GM12872 (cell line): ENCODE results near the gene AFF4.

Experiments used
- TF ChIP-seq, protein P1 (sequence below): IDR thresholded peaks from 3 replicates; pipeline ENCODE4 v1.5.1; 2011; ENCODE audit warnings: low read depth, mild to moderate bottlenecking, low read length, moderate library complexity; ENCODE audit not compliant: insufficient read depth

The AFF4 gene

DNA sequence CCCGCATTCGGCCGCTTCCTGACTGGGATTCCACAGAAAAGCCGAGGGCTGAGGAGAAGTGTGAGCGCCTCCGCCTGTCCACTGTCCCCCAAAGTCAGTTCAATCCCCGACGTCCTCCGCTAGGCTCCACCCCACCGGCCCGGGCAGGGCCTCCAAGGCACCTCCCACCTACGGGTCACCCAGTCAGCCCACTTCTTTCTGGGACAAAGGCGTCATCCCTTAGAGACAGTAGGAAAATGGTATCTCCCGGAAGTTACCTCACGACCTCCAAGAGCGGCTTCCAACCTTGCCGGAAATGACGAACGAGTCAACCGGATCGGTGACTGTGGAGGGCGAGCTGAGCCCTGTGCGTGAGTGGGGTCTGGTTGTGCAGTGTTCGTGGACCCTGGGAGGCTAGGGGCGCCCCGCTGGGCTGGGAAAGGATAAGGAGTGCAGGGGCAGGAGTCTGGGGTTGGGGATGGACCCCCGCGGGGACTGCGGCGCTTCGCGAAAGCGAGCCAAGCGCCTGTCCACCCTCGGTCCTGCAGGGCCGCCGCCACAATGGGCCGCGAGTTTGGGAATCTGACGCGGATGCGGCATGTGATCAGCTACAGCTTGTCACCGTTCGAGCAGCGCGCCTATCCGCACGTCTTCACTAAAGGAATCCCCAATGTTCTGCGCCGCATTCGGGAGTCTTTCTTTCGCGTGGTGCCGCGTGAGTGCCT lies 96.9 kb downstream of the AFF4 start, which contains the start of the genes GDF9 and UQCRQ:
Gene GDF9, minus strand, starts transcription at position 128 of the 704 bp plus-strand sequence. CDS start 1,936 bp downstream, outside the sequence.
Gene UQCRQ, plus strand, starts transcription at position 301 of the 704 bp plus-strand sequence. Its CDS starts 240 bp downstream, at position 541.
- TF ChIP-seq, protein P1, sequence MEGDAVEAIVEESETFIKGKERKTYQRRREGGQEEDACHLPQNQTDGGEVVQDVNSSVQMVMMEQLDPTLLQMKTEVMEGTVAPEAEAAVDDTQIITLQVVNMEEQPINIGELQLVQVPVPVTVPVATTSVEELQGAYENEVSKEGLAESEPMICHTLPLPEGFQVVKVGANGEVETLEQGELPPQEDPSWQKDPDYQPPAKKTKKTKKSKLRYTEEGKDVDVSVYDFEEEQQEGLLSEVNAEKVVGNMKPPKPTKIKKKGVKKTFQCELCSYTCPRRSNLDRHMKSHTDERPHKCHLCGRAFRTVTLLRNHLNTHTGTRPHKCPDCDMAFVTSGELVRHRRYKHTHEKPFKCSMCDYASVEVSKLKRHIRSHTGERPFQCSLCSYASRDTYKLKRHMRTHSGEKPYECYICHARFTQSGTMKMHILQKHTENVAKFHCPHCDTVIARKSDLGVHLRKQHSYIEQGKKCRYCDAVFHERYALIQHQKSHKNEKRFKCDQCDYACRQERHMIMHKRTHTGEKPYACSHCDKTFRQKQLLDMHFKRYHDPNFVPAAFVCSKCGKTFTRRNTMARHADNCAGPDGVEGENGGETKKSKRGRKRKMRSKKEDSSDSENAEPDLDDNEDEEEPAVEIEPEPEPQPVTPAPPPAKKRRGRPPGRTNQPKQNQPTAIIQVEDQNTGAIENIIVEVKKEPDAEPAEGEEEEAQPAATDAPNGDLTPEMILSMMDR: peak; percentile 30; the same call in 2 of the 3 replicates

DNA sequence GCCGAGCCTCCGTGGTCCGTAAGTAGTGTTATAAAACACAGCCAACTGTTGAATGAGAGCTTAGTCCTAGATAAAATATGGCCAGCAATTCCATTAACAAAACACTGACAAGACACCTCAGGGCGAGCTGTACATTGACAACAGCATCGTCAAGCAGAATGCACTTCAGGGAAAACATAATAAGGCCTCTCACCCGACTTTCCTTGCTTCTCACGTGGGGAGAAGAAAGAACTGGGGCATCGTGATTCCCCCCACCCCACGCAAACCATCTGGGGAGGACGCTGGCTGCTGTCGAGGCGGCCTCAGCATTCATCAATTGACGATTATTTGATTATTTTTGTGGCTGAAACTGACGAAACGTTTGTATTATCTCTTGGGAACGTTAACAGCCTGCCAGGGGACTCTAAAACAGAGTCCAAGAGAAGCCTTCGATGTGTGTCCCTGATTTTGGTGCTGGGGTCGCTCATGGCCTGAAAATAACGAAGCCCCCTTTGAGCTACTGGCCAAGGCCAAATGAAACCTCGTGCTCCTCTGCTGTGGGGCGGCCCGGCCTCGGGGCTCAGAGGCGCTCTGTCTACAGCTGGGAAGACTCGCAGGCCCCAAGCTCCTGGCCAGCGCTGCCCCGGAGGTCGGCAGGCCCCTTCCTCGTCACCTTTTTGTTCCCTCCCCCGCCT lies 97.6 kb downstream of the AFF4 start:
- TF ChIP-seq, protein P1: no peak

DNA sequence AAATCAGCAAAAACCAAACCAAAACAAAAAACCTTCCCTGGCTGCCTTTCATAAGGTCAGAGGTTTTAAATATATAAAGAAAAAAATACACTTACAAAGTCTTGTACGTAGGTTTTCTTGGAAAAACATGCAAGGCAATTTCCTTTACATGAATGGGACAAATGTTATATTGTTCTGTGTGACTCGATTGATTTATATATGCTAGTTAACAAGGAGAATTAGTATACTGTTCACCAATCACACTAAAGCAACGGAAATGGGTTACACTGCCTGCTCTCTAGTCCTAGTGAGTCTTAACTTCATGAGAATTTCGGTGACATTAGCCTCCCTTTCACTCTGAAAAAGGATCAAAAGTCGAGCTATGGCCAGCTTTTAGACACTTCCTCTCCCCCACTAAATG lies 102.7 kb downstream of the AFF4 start:
- TF ChIP-seq, protein P1: no peak

DNA sequence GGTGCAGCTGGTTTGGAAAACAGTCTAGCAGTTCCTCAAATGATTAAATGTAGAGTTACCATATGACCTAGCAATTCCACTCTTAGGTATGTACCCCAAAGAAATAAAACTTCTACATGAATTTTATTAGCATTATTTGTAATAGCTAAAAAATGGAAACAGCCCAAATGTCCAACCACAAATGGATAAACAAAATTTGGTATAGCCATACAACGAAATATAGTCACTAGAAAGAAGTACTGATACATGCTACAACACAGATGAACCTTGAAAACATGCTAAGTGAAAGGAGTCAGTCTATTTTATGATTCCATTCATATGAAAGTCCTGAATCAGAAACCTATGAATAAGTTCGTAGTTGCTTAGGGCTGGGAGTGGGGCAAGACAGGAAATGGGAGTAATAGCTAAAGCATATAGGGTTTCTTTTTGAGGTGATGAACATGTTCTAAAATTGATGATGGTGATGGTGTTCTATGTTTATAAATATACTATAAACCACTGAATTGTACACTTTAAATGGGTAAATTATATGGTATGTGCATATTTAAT lies 103.5 kb downstream of the AFF4 start:
- TF ChIP-seq, protein P1: no peak

DNA sequence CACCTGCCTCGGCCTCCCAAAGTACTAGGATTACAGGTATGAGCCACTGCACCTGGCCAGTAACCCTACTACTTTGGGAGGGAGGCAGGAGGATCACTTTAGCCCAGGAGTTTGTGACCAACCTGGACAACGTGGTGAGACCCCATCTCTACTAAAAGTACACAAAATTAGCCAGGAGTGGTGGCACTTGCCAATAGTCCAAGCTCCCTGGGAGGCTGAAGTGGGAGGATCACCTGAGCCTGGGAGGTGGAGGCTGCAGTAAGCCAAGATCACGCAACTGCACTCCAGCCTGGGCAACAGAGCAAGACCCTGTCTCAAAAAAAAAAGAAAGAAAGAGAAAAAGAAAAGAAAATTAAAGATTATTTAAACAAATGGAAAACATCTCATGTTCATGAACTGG lies 107.4 kb downstream of the AFF4 start:
- TF ChIP-seq, protein P1: no peak

DNA sequence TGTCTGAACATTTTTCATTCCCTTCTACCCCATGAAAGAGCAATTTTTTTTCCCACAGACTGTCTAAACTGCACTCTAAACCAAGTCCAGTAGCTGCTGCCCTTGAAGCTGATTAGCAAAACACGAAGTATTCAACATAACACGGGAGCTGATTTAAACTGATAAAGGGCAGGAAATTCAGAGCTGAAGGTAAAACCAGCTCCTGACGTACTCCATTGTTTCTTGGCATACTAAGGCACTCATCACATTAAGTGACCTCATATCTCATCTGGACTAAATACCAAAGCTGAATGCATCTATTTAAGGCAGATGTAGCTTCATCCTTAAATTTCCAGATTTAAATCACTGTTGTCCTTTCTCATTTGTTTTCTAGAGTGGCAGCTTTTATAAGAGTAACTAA lies 109.1 kb downstream of the AFF4 start:
- TF ChIP-seq, protein P1: no peak

DNA sequence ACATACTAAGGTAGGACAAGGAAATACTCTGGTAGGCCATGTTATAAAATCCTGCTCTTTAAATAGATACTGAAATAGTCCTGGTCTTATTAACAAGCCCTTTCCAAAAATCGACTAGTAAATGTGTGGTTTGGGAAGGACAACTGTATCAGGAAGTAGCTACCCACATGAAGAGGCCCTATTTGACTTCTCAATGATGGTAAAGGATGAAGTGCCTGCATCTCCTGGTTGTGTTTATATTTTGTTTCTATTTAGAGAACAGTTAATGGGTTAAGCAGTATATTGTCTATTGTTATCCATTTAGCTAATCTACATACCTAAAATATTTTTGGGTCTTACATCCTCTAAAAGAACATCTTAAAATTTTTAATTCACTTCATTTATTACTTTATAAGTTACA lies 109.6 kb downstream of the AFF4 start:
- TF ChIP-seq, protein P1: no peak
